Measurements from ENCODE around the gene PLIN3. TPM values are rescaled to one million over a fixed set of nuclear protein-coding genes. Genes with fewer than 3 reads are reported as not detected.
A peak's percentile ranks its signal among the peaks of the same experiment; 100 is the strongest.

PLIN3 gene
- total and polyA plus RNA-seq, 2 donors (not counting 1 experiment from before 2014, with no cell fraction given), result 133 to 191 TPM

DNA sequence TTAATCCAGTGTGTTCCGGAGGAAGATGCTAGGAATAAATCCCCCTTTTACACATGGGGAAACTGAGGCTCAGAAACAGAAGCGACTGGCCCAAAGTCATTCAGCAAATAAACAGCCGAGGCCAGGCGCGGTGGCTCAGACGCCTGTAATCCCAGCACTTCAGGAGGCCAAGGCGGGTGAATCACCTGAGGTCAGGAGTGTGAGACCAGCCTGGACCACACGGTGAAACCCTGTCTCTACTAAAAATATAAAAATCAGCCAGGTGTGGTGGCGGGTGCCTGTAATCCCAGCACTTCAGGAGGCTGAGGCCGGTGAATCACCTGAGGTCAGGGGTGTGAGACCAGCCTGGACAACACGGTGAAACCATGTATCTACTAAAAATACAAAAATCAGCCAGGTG is 11.6 kb upstream of the PLIN3 start:
- Histone ChIP-seq H3K36me3 (ENCODE audit: control insufficient read depth, insufficient read depth, low read length) (no peaks in the 10 kb centered on the region), H2AFZ (ENCODE audit: low read length) (no peak overlapping the region), H3K9me3 (ENCODE audit: control insufficient read depth, insufficient read depth, low read depth, low read length) (no peaks in the 10 kb centered on the region), H3K79me2 (ENCODE audit: control insufficient read depth, insufficient read depth, low read length) (no peaks in the 10 kb centered on the region), H3K27me3 (ENCODE audit: control insufficient read depth, insufficient read depth, low read length) (no peaks in the 10 kb centered on the region), H3K4me2 (ENCODE audit: extremely low read depth, insufficient read depth, low read length) (no peak overlapping the region), H3K9ac (ENCODE audit: insufficient read depth, low read length) (no peak overlapping the region), H4K20me1 (ENCODE audit: control insufficient read depth, extremely low read depth, insufficient read depth, low read length) (no peaks in the 10 kb centered on the region), H3K4me1 (ENCODE audit: control insufficient read depth, extremely low read depth, insufficient read depth, low read length) (no peaks in the 10 kb centered on the region), H3K27ac (ENCODE audit: insufficient read depth, low read length) (no peak overlapping the region), H3K4me3 (replicated peaks in 1 of 4; ENCODE audit: control extremely low read depth in 1 of 4, insufficient read depth in 1 of 4, low read depth in 3 of 4, low read length in 4 of 4) (no peak overlapping the region)
- TF ChIP-seq, protein P1, sequence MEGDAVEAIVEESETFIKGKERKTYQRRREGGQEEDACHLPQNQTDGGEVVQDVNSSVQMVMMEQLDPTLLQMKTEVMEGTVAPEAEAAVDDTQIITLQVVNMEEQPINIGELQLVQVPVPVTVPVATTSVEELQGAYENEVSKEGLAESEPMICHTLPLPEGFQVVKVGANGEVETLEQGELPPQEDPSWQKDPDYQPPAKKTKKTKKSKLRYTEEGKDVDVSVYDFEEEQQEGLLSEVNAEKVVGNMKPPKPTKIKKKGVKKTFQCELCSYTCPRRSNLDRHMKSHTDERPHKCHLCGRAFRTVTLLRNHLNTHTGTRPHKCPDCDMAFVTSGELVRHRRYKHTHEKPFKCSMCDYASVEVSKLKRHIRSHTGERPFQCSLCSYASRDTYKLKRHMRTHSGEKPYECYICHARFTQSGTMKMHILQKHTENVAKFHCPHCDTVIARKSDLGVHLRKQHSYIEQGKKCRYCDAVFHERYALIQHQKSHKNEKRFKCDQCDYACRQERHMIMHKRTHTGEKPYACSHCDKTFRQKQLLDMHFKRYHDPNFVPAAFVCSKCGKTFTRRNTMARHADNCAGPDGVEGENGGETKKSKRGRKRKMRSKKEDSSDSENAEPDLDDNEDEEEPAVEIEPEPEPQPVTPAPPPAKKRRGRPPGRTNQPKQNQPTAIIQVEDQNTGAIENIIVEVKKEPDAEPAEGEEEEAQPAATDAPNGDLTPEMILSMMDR (conservative IDR thresholded peaks at IDR 0.05 in 1 of 2, IDR thresholded peaks at IDR 0.05 in 1 of 2; ENCODE audit: low read depth in 1 of 2, low read length in 2 of 2), result no peak
- TF ChIP-seq EZH2 (IDR thresholded peaks at IDR 0.05; ENCODE audit: low read length, missing control alignments), result no peak
- DNase-seq (ENCODE audit: low read depth in 2 of 2), result no peak

DNA sequence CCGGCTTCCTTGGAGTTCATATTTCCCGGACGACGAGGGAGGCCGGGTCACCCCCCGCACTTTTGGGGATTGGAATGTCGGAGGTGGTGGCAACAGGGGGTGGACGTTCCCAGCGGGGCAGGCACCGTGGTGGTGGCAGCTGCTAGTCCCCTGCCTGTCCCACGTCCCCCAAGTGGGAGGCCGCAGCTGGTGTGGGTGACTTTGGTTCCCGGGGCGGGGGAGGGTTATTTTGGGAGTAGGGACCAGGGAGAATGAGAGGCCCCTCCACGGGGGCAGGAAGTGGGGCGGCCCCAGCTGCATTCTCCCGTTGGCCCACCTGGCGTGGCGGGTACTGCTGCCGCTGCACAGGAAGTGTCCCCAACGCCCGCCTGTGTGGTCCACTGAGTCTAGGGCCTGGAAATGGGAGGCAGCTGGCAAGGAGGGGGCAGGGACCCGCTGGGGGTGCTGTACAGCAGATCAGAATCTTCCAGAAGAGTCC is 11.1 kb upstream of the PLIN3 start:
- no peaks in the 10 kb centered on the region for H3K79me2 ChIP-seq (ENCODE audit: control insufficient read depth, insufficient read depth, low read length)
- H3K9me3 ChIP-seq (ENCODE audit: control insufficient read depth, insufficient read depth, low read depth, low read length), result no peaks in the 10 kb centered on the region
- H2AFZ ChIP-seq (ENCODE audit: low read length), result no peak overlapping the region
- H3K9ac ChIP-seq (ENCODE audit: insufficient read depth, low read length), result no peak overlapping the region
- TF ChIP-seq, protein P1 (conservative IDR thresholded peaks at IDR 0.05 in 1 of 2, IDR thresholded peaks at IDR 0.05 in 1 of 2; ENCODE audit: low read depth in 1 of 2, low read length in 2 of 2), result no peak
- no peak for TF ChIP-seq EZH2 (IDR thresholded peaks at IDR 0.05; ENCODE audit: low read length, missing control alignments)
- no peaks in the 10 kb centered on the region for H3K36me3 ChIP-seq (ENCODE audit: control insufficient read depth, insufficient read depth, low read length)
- no peaks in the 10 kb centered on the region for H4K20me1 ChIP-seq (ENCODE audit: control insufficient read depth, extremely low read depth, insufficient read depth, low read length)
- H3K4me2 ChIP-seq (ENCODE audit: extremely low read depth, insufficient read depth, low read length), result no peak overlapping the region
- H3K27ac ChIP-seq (ENCODE audit: insufficient read depth, low read length), result no peak overlapping the region
- H3K4me3 ChIP-seq (replicated peaks in 1 of 4; ENCODE audit: control extremely low read depth in 1 of 4, insufficient read depth in 1 of 4, low read depth in 3 of 4, low read length in 4 of 4), result no peak overlapping the region
- no peaks in the 10 kb centered on the region for H3K27me3 ChIP-seq (ENCODE audit: control insufficient read depth, insufficient read depth, low read length)
- DNase-seq (ENCODE audit: low read depth in 2 of 2), result no peak
- H3K4me1 ChIP-seq (ENCODE audit: control insufficient read depth, extremely low read depth, insufficient read depth, low read length), result no peaks in the 10 kb centered on the region

DNA sequence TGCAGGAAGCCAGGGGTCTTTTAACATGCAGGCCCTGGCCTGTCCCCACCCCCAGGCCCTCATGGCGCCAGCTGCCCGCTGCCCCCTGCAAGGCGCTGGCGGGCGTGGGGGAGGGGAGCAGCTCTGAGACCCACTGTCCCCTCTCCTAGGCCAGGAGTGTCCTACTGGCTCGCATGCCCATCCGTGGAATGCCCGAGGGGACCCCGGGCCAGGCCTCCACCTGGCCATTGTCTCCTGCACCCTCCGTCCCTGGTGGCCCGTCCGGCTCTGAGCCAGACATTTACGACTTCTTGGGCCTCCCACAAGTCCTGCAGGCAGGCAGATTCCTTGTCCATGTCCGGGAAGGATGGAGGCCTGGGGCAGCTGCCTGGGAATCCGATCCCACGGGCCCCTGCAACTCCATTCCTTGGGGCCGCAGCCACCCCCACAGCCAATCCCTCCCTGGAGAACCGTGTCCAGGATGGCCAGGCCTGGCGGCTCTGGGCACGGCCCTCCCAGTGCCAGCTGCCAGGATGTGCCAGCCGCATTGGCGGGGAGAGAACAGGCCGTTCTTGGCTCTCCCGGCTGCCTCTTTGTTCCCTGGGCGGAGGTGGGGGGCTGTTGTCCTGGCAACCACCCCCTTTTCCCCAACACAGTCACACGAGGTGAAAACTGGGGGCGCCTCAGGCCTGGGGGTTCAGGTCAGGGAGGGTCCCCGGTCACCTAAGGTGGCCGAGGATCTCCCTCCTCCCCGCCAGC is 10.5 kb upstream of the PLIN3 start:
- H4K20me1 ChIP-seq (ENCODE audit: control insufficient read depth, extremely low read depth, insufficient read depth, low read length), result no peaks in the 10 kb centered on the region
- H2AFZ ChIP-seq (ENCODE audit: low read length), result peak overlapping the region; percentile 46
- no peak overlapping the region for H3K4me3 ChIP-seq (replicated peaks in 1 of 4; ENCODE audit: control extremely low read depth in 1 of 4, insufficient read depth in 1 of 4, low read depth in 3 of 4, low read length in 4 of 4)
- H3K4me2 ChIP-seq (ENCODE audit: extremely low read depth, insufficient read depth, low read length), result no peak overlapping the region
- H3K27ac ChIP-seq (ENCODE audit: insufficient read depth, low read length), result no peak overlapping the region
- no peak overlapping the region for H3K9ac ChIP-seq (ENCODE audit: insufficient read depth, low read length)
- no peak for DNase-seq (ENCODE audit: low read depth in 2 of 2)
- H3K4me1 ChIP-seq (ENCODE audit: control insufficient read depth, extremely low read depth, insufficient read depth, low read length), result no peaks in the 10 kb centered on the region
- no peaks in the 10 kb centered on the region for H3K36me3 ChIP-seq (ENCODE audit: control insufficient read depth, insufficient read depth, low read length)
- no peaks in the 10 kb centered on the region for H3K9me3 ChIP-seq (ENCODE audit: control insufficient read depth, insufficient read depth, low read depth, low read length)
- H3K27me3 ChIP-seq (ENCODE audit: control insufficient read depth, insufficient read depth, low read length), result no peaks in the 10 kb centered on the region
- no peak for TF ChIP-seq EZH2 (IDR thresholded peaks at IDR 0.05; ENCODE audit: low read length, missing control alignments)
- TF ChIP-seq, protein P1 (conservative IDR thresholded peaks at IDR 0.05 in 1 of 2, IDR thresholded peaks at IDR 0.05 in 1 of 2; ENCODE audit: low read depth in 1 of 2, low read length in 2 of 2), result no peak
- no peaks in the 10 kb centered on the region for H3K79me2 ChIP-seq (ENCODE audit: control insufficient read depth, insufficient read depth, low read length)
